ENCODE measurements around the gene FAM234A. TPM values are rescaled to one million over a fixed set of nuclear protein-coding genes. Genes with fewer than 3 reads are reported as not detected.
"Not testable (repeated sequence)": the region's sequence is repeated elsewhere in the genome, so short reads cannot be mapped to it uniquely, and the experiment has no call there.

Gene FAM234A
- polyA plus RNA-seq, 4 donors: 42.8 to 87.7 (median 73.3) TPM

DNA sequence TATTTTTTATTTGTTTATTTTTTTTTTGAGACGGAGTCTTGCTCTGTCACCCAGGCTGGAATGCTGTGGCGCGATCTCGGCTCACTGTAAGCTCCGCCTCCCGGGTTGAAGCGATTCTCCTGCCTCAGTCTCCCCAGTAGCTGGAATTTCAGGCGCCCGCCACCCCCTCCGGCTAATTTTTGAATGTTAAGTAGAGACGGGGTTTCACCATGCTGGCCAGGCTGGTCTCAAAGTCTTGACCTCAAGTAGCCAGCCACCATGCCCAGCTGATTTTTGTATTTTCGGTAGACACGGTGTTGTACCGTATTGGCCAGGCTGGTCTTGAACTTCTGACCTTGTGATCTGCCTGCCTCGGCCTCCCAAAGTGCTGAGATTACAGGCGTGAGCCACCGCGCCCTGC, 4.3 kb upstream of the FAM234A start:
- DNase-seq (ENCODE audit: low read depth in 4 of 4, low spot score in 3 of 4): not testable (repeated sequence)

GRCh38 chr16:230949-231348, 3.7 kb upstream of the FAM234A start:
- no peak for DNase-seq (ENCODE audit: low read depth in 4 of 4, low spot score in 3 of 4)

GRCh38 chr16:239948-240277, 5.3 kb downstream of the FAM234A start:
- no peak for DNase-seq (ENCODE audit: low read depth in 4 of 4, low spot score in 3 of 4)

DNA sequence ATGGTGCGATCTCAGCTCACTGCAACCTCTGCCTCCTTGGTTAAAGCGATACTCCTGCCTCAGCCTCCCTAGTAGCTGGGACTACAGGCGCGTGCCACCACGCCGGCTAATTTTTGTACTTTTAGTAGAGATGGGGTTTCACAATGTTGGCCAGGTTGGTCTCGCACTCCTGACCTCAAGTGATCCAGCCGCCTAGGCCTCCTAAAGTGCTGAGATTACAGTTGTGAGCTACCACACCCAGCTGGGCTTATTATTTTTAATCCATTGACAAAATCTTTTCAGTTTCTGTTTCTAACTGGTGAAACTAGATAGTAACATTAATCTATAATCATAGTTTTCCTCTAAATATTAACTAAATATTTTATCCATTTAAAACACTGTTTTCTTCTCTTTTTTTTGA, 5.9 kb downstream of the FAM234A start:
- no peak for DNase-seq (ENCODE audit: low read depth in 4 of 4, low spot score in 3 of 4)

DNA sequence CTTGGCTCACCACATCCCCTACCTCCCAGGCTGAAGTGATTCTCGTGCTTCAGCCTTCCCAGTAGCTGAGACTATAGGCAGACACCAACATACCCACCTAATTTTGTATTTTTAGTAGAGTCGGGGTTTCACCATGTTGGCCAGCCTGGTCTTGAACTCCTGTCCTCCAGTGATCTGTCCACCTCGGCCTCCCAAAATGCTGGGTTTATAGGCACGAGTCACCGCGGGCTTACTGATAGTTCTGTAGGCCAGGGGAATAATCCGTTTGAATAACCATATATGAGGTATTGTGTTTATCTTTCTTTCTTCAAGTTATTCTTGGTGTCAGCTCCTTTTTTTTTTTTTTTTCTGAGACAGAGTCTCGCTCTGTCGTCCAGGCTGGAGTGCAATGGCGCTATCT, 7.7 kb downstream of the FAM234A start:
- DNase-seq (ENCODE audit: low read depth in 4 of 4, low spot score in 3 of 4): no peak

DNA sequence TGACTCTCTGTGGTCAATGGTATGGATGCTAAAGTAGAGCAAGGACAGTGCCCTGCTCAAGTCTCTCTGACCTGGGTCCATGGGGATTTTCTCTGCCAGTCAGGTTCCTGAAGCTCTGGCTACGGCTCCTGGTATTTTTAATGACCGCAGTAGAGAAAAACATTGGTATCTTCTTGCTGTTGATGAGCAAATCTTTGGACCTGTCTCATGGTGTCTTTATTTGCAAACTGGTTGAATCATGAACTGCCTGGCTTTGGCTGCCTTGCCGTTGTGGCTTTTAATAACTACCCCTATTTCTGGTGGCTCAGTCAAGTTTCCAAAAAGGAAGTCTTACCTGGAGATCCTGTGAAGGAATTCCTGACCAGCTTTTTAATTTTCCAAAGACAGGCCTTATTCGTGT, 8.7 kb downstream of the FAM234A start:
- DNase-seq (ENCODE audit: low read depth in 4 of 4, low spot score in 3 of 4): no peak

GRCh38 chr16:245105-245504, 10.5 kb downstream of the FAM234A start:
- DNase-seq (ENCODE audit: low read depth in 4 of 4, low spot score in 3 of 4): no peak

DNA sequence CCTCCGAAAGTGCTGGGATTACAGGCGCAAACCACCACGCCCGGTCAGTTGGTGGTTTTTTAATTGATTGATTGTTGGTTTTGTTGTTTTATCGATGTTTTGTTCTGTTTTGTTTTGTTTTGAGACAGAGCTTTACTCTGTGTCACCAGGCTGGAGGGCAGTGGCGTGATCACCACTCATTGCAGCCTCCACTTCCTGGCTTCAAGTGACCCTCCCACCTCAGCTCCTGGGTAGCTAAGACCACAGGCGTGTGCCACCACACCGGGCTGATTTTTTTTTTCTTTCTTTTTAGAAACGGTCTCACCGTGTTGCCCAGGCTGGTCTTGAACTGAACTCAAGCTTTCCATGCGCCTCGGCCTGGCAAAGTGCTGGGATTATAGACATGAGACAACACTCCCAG, 12.4 kb downstream of the FAM234A start:
- no peak for DNase-seq (ENCODE audit: low read depth in 4 of 4, low spot score in 3 of 4)

GRCh38 chr16:249431-249830, 14.8 kb downstream of the FAM234A start:
- DNase-seq (ENCODE audit: low read depth in 4 of 4, low spot score in 3 of 4): no peak

GRCh38 chr16:252366-253337, 18.0 kb downstream of the FAM234A start:
- DNase-seq (ENCODE audit: low read depth in 4 of 4, low spot score in 3 of 4): no peak

DNA sequence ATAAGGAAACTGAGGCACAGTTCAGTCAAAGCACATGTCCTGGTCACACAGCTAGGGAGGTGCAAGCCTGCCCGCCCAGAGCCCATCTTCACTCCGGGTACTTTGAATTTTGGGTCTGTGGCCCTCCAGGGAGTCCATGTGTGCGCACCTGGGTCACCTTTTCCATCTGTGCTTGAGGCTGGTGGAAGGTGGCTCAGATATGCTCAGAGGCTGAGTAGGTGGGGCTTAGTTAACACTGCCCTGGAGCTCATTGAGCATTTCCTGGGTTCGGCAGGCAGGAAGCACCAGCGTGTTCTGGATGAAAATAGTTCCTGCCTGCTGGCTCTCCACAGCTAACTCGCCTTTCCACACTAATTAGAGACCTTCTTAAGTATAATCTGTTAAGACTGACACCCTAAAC, 19.2 kb downstream of the FAM234A start:
- DNase-seq (ENCODE audit: low read depth in 4 of 4, low spot score in 3 of 4): no peak

DNA sequence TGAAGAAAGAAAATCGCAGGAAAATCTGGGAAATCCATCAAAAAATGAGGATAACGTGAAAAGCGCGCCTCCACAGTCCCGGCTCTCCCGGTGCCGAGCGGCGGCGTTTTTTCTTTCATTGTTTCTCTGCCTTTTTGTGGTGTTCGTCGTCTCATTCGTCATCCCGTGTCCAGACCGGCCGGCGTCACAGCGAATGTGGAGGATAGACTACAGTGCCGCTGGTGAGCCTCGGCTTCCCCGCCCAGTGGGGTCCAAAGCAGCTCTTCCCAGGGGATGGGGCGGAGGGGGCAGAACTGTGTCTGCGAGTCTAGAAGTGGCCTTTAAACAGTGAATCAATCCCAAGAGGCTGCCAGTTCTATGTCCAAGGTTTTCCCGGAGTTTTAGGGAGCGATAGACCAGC, 19.8 kb downstream of the FAM234A start:
- DNase-seq (ENCODE audit: low read depth in 4 of 4, low spot score in 3 of 4): no peak

DNA sequence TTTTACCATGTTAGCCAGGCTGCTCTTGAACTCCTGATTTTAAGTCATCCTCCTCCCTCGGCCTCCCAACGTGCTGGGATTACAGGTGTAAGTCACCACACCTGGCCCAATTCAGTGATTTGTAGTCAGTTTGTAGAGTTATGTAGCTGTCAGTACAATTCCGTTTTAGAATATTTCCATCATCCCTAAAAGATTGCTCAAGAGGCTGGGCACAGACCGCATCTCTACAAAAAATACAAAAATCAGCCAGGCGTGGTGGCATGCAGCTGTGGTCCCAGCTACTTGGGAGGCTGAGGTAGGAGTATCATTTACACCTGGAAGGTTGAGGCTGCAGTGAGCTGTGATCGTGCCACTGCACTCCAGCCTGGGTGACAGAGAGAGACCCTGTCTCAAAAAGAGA, 20.6 kb downstream of the FAM234A start:
- DNase-seq (ENCODE audit: low read depth in 4 of 4, low spot score in 3 of 4): no peak

- DNase-seq (ENCODE audit: low read depth in 4 of 4, low spot score in 3 of 4): not testable (repeated sequence)
These were observed 23.5 kb downstream of the FAM234A start for GRCh38 chr16:258091-258490.

GRCh38 chr16:259226-259625, 24.6 kb downstream of the FAM234A start:
- DNase-seq (ENCODE audit: low read depth in 4 of 4, low spot score in 3 of 4): no peak

DNA sequence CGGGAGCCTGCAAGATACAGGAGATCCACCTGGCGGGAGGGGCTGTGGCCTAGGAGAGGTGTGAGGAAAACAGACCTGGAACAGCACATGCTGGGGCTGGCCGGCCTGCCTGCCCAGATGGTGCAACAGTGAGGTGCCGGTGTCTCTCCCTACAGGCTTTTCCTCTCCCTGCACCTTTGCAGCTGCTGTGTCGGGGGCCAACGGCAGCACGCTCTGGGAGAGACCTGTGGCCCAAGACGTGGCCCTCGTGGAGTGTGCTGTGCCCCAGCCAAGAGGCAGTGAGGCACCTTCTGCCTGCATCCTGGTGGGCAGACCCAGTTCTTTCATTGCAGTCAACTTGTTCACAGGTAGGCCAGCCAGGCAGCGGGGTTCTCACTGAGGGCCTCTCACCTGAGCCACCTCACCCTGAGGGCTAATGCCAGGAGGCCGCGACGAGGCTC, 25.2 kb downstream of the FAM234A start:
- DNase-seq (ENCODE audit: low read depth in 4 of 4, low spot score in 3 of 4): no peak

GRCh38 chr16:260326-260725, 25.7 kb downstream of the FAM234A start:
- DNase-seq (ENCODE audit: low read depth in 4 of 4, low spot score in 3 of 4): no peak

- DNase-seq (ENCODE audit: low read depth in 4 of 4, low spot score in 3 of 4): no peak
These were observed 26.5 kb downstream of the FAM234A start for GRCh38 chr16:261031-261691.

DNA sequence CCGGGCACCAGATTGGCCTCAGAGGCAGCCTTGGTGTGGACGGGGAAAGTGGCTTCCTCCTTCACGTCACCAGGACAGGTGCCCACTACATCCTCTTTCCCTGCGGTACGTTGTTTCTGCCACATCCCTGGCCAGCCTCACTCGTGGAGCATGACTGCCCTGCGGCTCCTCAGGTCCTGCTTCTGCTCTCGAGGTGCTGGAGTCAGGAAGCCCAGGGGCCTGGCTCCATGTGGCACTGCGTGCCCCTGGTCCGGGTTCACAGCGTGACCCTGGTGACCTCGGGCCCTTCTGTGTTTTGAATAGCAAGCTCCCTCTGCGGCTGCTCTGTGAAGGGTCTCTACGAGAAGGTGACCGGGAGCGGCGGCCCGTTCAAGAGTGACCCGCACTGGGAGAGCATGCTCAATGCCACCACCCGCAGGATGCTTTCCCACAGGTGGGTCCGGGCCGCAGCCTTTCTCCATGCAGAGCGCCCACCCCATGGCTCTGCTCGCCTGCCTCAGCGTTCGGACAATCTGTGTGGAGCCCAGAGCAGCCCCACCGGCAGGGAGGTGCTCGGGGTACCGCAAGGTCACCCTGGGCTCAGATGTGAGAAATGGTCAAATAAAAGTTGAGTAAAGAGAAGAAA, 27.6 kb downstream of the FAM234A start:
- DNase-seq (ENCODE audit: low read depth in 4 of 4, low spot score in 3 of 4): no peak

DNA sequence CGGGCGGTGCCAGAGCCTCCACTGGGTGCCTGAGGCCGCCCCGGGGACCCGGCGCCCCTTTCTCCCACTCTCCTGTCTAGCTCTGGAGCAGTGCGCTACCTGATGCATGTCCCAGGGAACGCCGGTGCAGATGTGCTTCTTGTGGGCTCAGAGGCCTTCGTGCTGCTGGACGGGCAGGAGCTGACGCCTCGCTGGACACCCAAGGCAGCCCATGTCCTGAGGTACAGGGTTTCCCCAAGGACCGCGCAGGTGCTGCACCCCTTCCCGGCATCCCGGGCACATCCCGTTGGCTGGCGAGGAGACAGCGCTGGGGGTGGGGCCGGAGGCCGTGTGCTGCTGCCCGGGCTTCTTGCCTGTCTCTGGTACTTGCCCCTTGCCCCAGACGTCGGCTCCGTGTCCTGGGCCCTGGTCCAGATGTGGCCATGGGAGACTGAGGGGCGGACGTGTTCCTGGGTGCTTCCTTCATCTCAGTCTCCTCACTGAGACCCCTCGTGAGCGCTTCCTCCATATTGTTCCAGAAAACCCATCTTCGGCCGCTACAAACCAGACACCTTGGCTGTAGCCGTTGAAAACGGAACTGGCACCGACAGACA, 28.7 kb downstream of the FAM234A start:
- no peak for DNase-seq (ENCODE audit: low read depth in 4 of 4, low spot score in 3 of 4)

- no peak for DNase-seq (ENCODE audit: low read depth in 4 of 4, low spot score in 3 of 4)
These were observed 29.3 kb downstream of the FAM234A start for GRCh38 chr16:263944-264343.

Measured in left renal pelvis (tissue), 4 donors.